Left lung (tissue), 10 donors: ENCODE data around the gene ADPRHL1. TPM values are rescaled to one million over a fixed set of nuclear protein-coding genes. Genes with fewer than 3 reads are reported as not detected.

Source experiments
- ATAC-seq: fragments of 200-7000 bp; cut with Tn5 transposase; one replicate; pipeline ENCODE4 v1.9.1; 2020; ENCODE audit warnings: moderate library complexity
- DNase-seq, 4 donors: peaks; one replicate each; pipeline ENCODE4 v3.0.0-alpha.2; 2013 to 2020
- H3K27ac ChIP-seq, 2 donors: fragments of 200-600 bp; sonication (generic) in 1 of 2; one replicate each; pipeline versions ENCODE4 v1.5.0 to v1.8.0; 2020 to 2021
- H3K27me3 ChIP-seq, 2 donors: fragments of 200-600 bp; sonication (generic) in 1 of 2; one replicate each; pipeline versions ENCODE4 v1.5.0 to v1.8.0; 2020 to 2021
- H3K36me3 ChIP-seq, 2 donors: fragments of 200-600 bp; sonication (generic) in 1 of 2; one replicate each; pipeline versions ENCODE4 v1.5.0 to v1.8.0; 2020 to 2021
- H3K4me1 ChIP-seq, 2 donors: fragments of 200-600 bp; one replicate each; pipeline ENCODE4 v1.8.0; 2021
- H3K4me3 ChIP-seq, 2 donors: fragments of 200-600 bp; sonication (generic) in 1 of 2; one replicate each; pipeline versions ENCODE4 v1.5.0 to v1.8.0; 2020 to 2021; ENCODE audit warnings: mild to moderate bottlenecking in 1 of 2
- H3K9me3 ChIP-seq, 2 donors: fragments of 200-600 bp; sonication (generic) in 1 of 2; one replicate each; pipeline versions ENCODE4 v1.5.0 to v1.8.0; 2020 to 2021
- intact Hi-C, 2 donors: fragments of 100-400 bp; cut with DNase I; formaldehyde crosslinking; loops; one replicate each; pipeline versions ENCODE4 v1.11.2 to v1.14.2; 2022
- polyA plus RNA-seq, 6 donors: library from polyadenylated mRNA; unstranded; fragments of 120-200 nt; gene quantifications; one replicate each; pipeline ENCODE4 v1.2.1, GENCODE V29; 2013; ENCODE audit not compliant: insufficient read length in 6 of 6
- total RNA-seq, 2 donors: library from RNA; stranded (reverse); fragmentation: NEBNext Ultra II Directional; extraction: Animal tissue kit (Norgen Biotek cat#: 25700); gene quantifications; one replicate each; pipeline ENCODE4 v1.2.1, GENCODE V29; 2021
- TF ChIP-seq, protein P1 (sequence below), 2 donors: fragments of 200-600 bp; sonication (generic) in 1 of 2; IDR thresholded peaks; one replicate each; pipeline versions ENCODE4 v1.5.0 to v1.8.0; 2021; ENCODE audit warnings: antibody characterized with exemption in 2 of 2
- donor health status: DM: no; HTN: yes; CAD: no.
- donor health status: DM: no; HTN: no; CAD: no.

ADPRHL1 gene
- total and polyA plus RNA-seq, 8 donors, result 0.66 to 2.3 (median 1.5) TPM

- no peaks in the 10 kb centered on the region for H3K36me3 ChIP-seq
- peaks cover 0 to 48% of the 10 kb centered on the region in 2 donors for H3K27me3 ChIP-seq
- TF ChIP-seq, protein P1, sequence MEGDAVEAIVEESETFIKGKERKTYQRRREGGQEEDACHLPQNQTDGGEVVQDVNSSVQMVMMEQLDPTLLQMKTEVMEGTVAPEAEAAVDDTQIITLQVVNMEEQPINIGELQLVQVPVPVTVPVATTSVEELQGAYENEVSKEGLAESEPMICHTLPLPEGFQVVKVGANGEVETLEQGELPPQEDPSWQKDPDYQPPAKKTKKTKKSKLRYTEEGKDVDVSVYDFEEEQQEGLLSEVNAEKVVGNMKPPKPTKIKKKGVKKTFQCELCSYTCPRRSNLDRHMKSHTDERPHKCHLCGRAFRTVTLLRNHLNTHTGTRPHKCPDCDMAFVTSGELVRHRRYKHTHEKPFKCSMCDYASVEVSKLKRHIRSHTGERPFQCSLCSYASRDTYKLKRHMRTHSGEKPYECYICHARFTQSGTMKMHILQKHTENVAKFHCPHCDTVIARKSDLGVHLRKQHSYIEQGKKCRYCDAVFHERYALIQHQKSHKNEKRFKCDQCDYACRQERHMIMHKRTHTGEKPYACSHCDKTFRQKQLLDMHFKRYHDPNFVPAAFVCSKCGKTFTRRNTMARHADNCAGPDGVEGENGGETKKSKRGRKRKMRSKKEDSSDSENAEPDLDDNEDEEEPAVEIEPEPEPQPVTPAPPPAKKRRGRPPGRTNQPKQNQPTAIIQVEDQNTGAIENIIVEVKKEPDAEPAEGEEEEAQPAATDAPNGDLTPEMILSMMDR (IDR thresholded peaks at IDR 0.05), result no peak
- peaks cover 0 to 6% of the 10 kb centered on the region in 2 donors for H3K4me1 ChIP-seq
- intact Hi-C loops, result no loop called here
- ATAC-seq (no peak), DNase-seq (peak in 1 of 4 donors; percentile 60)
- no peak overlapping the region for H3K27ac ChIP-seq
- H3K9me3 ChIP-seq, result no peaks in the 10 kb centered on the region
- H3K4me3 ChIP-seq, result no peak overlapping the region
These were observed 40.8 kb downstream of the ADPRHL1 start for GRCh38 chr13:113412440-113412839.

GRCh38 chr13:113411216-113412023, 41.9 kb downstream of the ADPRHL1 start:
- intact Hi-C loops, result no loop called here
- TF ChIP-seq, protein P1 (IDR thresholded peaks at IDR 0.05), result no peak
- H3K4me3 ChIP-seq, result no peak overlapping the region
- peaks cover 0 to 49% of the 10 kb centered on the region in 2 donors for H3K27me3 ChIP-seq
- H3K4me1 ChIP-seq, result peaks cover 0 to 6% of the 10 kb centered on the region in 2 donors
- no peaks in the 10 kb centered on the region for H3K9me3 ChIP-seq
- ATAC-seq (peak; percentile 41), DNase-seq (peak in 1 of 4 donors; percentile 54)
- H3K36me3 ChIP-seq, result no peaks in the 10 kb centered on the region
- no peak overlapping the region for H3K27ac ChIP-seq

DNA sequence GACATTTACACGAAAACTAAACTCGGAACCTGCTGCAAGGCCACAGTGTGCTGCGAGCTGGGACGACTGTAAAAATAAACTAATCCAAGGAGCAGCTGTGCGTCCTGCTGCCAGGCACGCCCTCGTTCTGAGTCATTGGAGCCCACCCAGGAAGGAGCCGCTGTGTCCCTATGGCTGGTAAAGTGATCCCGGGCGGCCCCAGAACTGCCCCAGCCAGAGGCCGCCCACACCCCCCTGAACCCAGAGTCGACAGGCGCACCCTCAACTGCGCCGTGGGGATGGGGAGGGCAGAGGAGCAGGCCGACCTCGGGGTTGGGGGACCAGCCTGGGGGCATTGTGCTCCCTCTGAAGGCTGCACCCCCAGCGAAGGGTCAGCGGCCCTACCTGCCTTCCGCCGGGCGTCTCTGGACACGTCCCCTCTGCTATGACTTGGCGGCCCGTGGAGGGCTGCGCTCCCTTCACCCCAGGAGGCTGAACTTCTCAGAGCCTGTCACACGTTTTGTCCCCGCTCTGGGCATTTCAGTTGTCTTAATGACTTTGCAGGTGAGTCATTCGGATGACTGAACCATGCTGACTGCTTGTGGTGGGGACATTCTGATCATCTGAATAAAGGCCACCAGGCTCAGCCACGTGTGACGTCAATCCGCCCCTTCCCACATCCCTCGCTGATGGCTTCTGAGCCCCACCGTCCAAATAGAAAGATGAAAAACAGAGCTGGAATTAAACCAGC, 42.7 kb downstream of the ADPRHL1 start:
- intact Hi-C loops, result no loop called here
- TF ChIP-seq, protein P1 (IDR thresholded peaks at IDR 0.05), result no peak
- H3K27ac ChIP-seq, result no peak overlapping the region
- peaks cover 0 to 55% of the 10 kb centered on the region in 2 donors for H3K27me3 ChIP-seq
- H3K9me3 ChIP-seq, result no peaks in the 10 kb centered on the region
- H3K36me3 ChIP-seq, result no peaks in the 10 kb centered on the region
- ATAC-seq (peak; percentile 31), DNase-seq (peak in 3 of 4 donors; percentile 32 to 63 (median 59))
- no peak overlapping the region for H3K4me3 ChIP-seq
- peaks cover 0 to 6% of the 10 kb centered on the region in 2 donors for H3K4me1 ChIP-seq

GRCh38 chr13:113408562-113408961, 44.7 kb downstream of the ADPRHL1 start:
- H3K36me3 ChIP-seq, result no peaks in the 10 kb centered on the region
- TF ChIP-seq, protein P1 (IDR thresholded peaks at IDR 0.05), result no peak
- H3K4me3 ChIP-seq, result no peak overlapping the region
- H3K9me3 ChIP-seq, result no peaks in the 10 kb centered on the region
- DNase-seq (peak in 1 of 4 donors; percentile 20), ATAC-seq (no peak)
- peaks cover 0 to 6% of the 10 kb centered on the region in 2 donors for H3K4me1 ChIP-seq
- H3K27me3 ChIP-seq, result peaks cover 0 to 55% of the 10 kb centered on the region in 2 donors
- intact Hi-C loops, result no loop called here
- H3K27ac ChIP-seq, result no peak overlapping the region
